ENCODE measurements around the gene IFNGR2. TPM values are rescaled to one million over a fixed set of nuclear protein-coding genes. Genes with fewer than 3 reads are reported as not detected.

IFNGR2 gene
- total RNA-seq = 55.4 and 55.6 TPM in 2 replicates
- long read RNA-seq, transcript IFNGR2-201 (7 exons, 2,221 nt) = major isoform, 52 of 65 reads
- long read RNA-seq, partial matches to known transcripts = 6 of 65 reads
- long read RNA-seq, other reads (novel, unspliced or antisense) = 5 of 65 reads

- Mint-ChIP-seq H3K27me3 (ENCODE audit: unreplicated experiment) (no peaks in the 10 kb centered on the region), H3K36me3 (ENCODE audit: unreplicated experiment) (peaks cover 2% of the 10 kb centered on the region), H3K9me3 (ENCODE audit: unreplicated experiment) (no peaks in the 10 kb centered on the region), H3K27ac (ENCODE audit: unreplicated experiment) (peak within 1 kb of the TSS; percentile 96), H3K4me1 (ENCODE audit: unreplicated experiment) (peaks cover 52% of the 10 kb centered on the region), H3K4me3 (ENCODE audit: unreplicated experiment) (peak within 1 kb of the TSS; percentile 86)
- TF ChIP-seq CTCF (IDR thresholded peaks at IDR 0.05) = no peak
- DNase-seq (ENCODE audit: extremely low spot score, unreplicated experiment) = no peak
These were observed at the start of gene IFNGR2 for GRCh38 chr21:33403128-33403785. IFNGR2 (plus strand) TSS chr21:33403413; CDS start chr21:33403544, 131 bp downstream.

GRCh38 chr21:33355355-33355754 lies 47.9 kb upstream of the IFNGR2 start:
- H3K27ac Mint-ChIP-seq (ENCODE audit: unreplicated experiment) = peak overlapping the region; percentile 21
- no peaks in the 10 kb centered on the region for H3K27me3 Mint-ChIP-seq (ENCODE audit: unreplicated experiment)
- DNase-seq (ENCODE audit: extremely low spot score, unreplicated experiment) = no peak
- no peak overlapping the region for H3K4me3 Mint-ChIP-seq (ENCODE audit: unreplicated experiment)
- peaks cover 10% of the 10 kb centered on the region for H3K4me1 Mint-ChIP-seq (ENCODE audit: unreplicated experiment)
- peaks cover 21% of the 10 kb centered on the region for H3K36me3 Mint-ChIP-seq (ENCODE audit: unreplicated experiment)
- H3K9me3 Mint-ChIP-seq (ENCODE audit: unreplicated experiment) = no peaks in the 10 kb centered on the region
- TF ChIP-seq CTCF (IDR thresholded peaks at IDR 0.05) = no peak

GRCh38 chr21:33355996-33356395 lies 47.2 kb upstream of the IFNGR2 start:
- Mint-ChIP-seq H3K27ac (ENCODE audit: unreplicated experiment) (peak overlapping the region; percentile 21), H3K4me3 (ENCODE audit: unreplicated experiment) (no peak overlapping the region), H3K9me3 (ENCODE audit: unreplicated experiment) (no peaks in the 10 kb centered on the region), H3K27me3 (ENCODE audit: unreplicated experiment) (no peaks in the 10 kb centered on the region), H3K4me1 (ENCODE audit: unreplicated experiment) (peaks cover 17% of the 10 kb centered on the region), H3K36me3 (ENCODE audit: unreplicated experiment) (peaks cover 17% of the 10 kb centered on the region)
- peak; percentile 62 for DNase-seq (ENCODE audit: extremely low spot score, unreplicated experiment)
- no peak for TF ChIP-seq CTCF (IDR thresholded peaks at IDR 0.05)

GRCh38 chr21:33357177-33357576 lies 46.0 kb upstream of the IFNGR2 start:
- peaks cover 17% of the 10 kb centered on the region for H3K36me3 Mint-ChIP-seq (ENCODE audit: unreplicated experiment)
- no peak overlapping the region for H3K27ac Mint-ChIP-seq (ENCODE audit: unreplicated experiment)
- no peak overlapping the region for H3K4me3 Mint-ChIP-seq (ENCODE audit: unreplicated experiment)
- TF ChIP-seq CTCF (IDR thresholded peaks at IDR 0.05) = no peak
- no peak for DNase-seq (ENCODE audit: extremely low spot score, unreplicated experiment)
- no peaks in the 10 kb centered on the region for H3K27me3 Mint-ChIP-seq (ENCODE audit: unreplicated experiment)
- H3K9me3 Mint-ChIP-seq (ENCODE audit: unreplicated experiment) = no peaks in the 10 kb centered on the region
- peaks cover 26% of the 10 kb centered on the region for H3K4me1 Mint-ChIP-seq (ENCODE audit: unreplicated experiment)

- no peak for DNase-seq (ENCODE audit: extremely low spot score, unreplicated experiment)
- Mint-ChIP-seq H3K4me1 (ENCODE audit: unreplicated experiment) (peaks cover 28% of the 10 kb centered on the region), H3K9me3 (ENCODE audit: unreplicated experiment) (no peaks in the 10 kb centered on the region), H3K36me3 (ENCODE audit: unreplicated experiment) (peaks cover 17% of the 10 kb centered on the region), H3K4me3 (ENCODE audit: unreplicated experiment) (no peak overlapping the region), H3K27ac (ENCODE audit: unreplicated experiment) (peak overlapping the region; percentile 11), H3K27me3 (ENCODE audit: unreplicated experiment) (no peaks in the 10 kb centered on the region)
- TF ChIP-seq CTCF (IDR thresholded peaks at IDR 0.05) = no peak
These were observed 43.8 kb upstream of the IFNGR2 start for GRCh38 chr21:33359446-33359845.

Data from osteocyte (in vitro differentiated cells).